ENCODE data around the gene LAMA1.
"Not testable (repeated sequence)": the region's sequence is repeated elsewhere in the genome, so short reads cannot be mapped to it uniquely, and the experiment has no call there.

LAMA1 gene

GRCh38 chr18:7117390-7118355 is at the start of gene LAMA1:
Gene LAMA1, minus strand, starts transcription at chr18:7117797. Its CDS starts 77 bp downstream, at chr18:7117720.
- peak; percentile 1 for DNase-seq (ENCODE audit: low read depth)

DNA sequence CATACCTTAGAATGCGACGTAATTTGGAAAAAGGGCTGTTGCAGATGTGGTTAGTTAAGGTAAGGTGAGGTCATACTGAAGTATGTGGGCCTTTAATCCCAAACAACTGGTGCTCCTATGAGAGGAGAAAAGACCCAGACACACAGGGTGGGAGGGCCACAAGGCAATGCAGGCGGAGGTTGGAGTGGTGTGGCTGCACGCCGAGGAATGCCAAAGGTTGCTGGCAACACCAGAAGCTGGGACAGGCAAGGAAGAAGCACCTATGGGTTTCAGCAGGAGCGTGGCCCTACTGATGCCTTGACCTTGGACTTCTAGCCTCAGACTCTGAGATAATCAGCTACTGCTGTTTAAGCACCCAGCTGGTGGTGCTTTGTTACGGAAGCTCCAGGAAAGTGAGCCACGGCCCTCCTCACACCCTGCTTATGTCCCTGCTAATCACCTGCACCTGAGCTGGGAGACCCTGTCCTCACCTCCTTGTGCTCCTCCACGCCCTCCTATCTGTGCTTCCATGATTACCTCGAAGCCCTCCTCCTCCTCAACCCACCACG is 48.3 kb upstream of the LAMA1 start:
- DNase-seq (ENCODE audit: low read depth), result no peak

GRCh38 chr18:7164323-7165004 is 46.9 kb upstream of the LAMA1 start:
- peak; percentile 8 for DNase-seq (ENCODE audit: low read depth)

DNA sequence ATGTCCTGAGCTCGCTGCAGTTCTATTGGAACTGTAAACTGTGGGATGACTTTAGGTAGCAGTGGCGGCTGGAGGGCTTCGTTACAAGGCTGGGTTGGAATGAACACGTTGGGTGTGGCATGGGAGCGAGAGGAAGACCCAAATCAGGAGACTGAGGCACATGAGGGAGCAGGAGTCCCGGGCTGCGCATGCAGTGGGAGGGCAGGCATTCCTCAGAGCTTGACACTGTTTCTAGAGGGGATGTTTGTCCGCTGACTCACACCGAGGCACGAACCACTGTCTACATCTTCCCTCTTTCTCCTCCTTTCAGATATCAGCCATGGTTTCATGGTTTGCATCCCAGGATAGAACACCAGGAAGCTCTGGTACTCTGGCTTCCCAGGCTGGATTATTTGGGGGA is 40.6 kb upstream of the LAMA1 start:
- DNase-seq (ENCODE audit: low read depth), result peak; percentile 73

DNA sequence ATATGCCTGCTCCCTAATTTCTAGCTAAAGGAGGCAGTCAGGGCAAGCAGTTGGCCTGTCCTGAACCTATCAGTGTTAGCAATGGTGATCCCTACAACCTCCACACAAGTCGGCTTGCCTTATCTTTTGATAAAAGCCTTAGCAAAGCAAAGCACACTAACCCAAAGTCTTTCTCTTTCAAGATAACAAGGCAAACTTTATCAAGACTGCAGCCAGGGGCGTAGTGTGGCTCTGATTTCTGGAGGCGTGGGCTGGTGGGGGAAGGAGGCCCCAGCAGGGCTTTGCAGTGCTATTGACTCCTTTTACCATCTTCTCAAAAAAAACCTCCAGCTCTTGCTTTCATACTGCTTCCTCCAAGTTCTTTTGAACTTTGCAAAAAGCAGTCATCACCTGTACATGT is 40.2 kb upstream of the LAMA1 start:
- no peak for DNase-seq (ENCODE audit: low read depth)

DNA sequence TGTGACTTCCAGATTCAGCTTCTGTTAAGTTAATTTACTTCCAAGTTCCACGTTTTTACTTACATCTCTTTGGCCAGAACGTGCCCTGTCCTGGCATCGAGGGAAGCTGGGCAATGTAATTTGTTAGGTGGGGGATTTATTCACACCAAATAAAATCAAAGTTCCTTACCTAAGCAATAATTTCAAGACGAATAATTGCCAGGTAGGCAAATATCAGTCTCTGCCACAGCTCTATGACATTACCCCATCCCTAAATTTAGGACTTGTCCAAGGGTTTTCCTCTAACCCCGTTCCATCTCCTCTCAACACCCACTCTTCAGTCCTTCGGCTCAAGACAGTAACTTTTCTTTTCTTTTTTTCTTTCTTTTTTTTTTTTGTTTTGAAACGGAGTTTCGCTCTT is 38.3 kb upstream of the LAMA1 start:
- no peak for DNase-seq (ENCODE audit: low read depth)

GRCh38 chr18:7155092-7155491 is 37.5 kb upstream of the LAMA1 start:
- DNase-seq (ENCODE audit: low read depth), result no peak

DNA sequence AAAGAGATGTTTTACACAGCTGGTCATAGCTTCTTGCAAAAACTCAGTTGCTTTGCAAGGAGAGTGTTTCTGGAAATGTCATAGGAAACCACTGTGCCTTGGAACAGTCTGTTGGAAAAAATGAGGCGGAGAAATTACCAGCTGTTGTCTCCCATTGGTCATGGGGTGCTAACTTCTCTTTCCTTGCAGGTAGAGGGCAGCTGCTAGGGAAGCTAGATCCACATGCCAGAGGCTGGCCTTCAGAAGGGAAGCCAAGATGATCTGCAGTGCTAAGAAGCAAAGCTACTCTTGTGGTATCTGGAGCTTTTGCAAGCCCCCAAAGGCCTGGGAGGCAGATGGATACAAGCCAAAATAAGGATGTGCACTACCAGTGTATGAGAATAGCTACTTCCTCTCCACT is 34.8 kb upstream of the LAMA1 start:
- no peak for DNase-seq (ENCODE audit: low read depth)

GRCh38 chr18:7147399-7147798 is 29.8 kb upstream of the LAMA1 start:
- no peak for DNase-seq (ENCODE audit: low read depth)

DNA sequence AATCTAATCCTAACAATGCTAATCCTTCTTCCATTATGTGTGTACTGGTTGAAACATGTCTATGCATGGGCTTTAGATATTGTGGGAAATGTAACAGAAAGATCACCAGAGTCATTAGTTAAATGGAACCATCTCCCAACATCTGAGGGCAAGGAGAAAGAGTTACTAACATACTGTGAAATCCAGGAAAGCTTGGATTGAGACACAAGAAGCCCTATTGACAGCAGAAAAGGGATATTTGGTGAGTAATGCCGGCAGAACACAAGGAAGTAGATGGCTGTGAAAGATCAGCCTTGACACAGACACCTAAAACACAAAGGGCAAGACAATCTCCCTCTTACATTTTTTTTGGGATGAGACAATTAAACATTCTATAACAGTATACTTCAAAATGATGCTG is 28.5 kb upstream of the LAMA1 start:
- DNase-seq (ENCODE audit: low read depth), result no peak

GRCh38 chr18:7144921-7145320 is 27.3 kb upstream of the LAMA1 start:
- not testable (repeated sequence) for DNase-seq (ENCODE audit: low read depth)

- DNase-seq (ENCODE audit: low read depth), result no peak
Observed at GRCh38 chr18:7141287-7141686, 23.7 kb upstream of the LAMA1 start.

DNA sequence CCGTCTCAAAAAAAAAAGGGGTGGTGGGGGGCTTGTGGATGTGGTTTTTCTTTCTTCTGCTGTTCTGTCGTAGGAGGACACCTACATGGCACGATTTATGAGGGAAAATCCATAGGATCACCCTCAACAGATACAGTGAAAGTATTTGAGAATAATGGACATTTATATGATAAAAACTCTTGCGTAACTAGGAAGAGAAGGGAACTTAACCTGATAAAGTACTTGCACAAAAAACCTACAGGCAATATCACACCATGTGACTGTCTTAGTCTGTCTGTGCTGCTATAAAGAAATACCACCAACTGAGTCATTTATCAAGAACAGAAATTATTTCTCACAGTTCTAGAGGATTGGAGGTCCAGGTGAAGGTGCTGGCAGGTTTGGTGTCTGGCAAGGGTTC is 21.8 kb upstream of the LAMA1 start:
- no peak for DNase-seq (ENCODE audit: low read depth)

DNA sequence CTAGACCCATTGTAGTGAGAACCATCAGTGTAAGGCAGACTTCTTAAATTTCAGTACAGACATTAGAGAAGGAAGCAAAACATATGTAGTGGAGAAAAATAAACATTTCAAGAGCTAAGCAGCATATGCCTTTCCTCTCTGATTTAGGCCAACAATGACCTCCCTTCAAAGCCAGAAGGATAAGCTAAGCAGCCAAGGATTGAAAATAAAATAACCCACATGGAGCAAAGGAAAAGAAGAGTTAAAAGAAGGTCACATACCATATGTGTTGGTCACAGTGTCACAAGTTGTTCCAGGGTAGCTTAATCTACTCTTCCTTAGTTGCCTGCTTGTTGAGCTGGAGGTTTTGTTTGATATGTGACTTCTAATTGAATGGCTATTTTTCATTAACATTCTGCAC is 15.6 kb upstream of the LAMA1 start:
- DNase-seq (ENCODE audit: low read depth), result peak; percentile 2

GRCh38 chr18:7132356-7133150 is 15.0 kb upstream of the LAMA1 start:
- DNase-seq (ENCODE audit: low read depth), result no peak

DNA sequence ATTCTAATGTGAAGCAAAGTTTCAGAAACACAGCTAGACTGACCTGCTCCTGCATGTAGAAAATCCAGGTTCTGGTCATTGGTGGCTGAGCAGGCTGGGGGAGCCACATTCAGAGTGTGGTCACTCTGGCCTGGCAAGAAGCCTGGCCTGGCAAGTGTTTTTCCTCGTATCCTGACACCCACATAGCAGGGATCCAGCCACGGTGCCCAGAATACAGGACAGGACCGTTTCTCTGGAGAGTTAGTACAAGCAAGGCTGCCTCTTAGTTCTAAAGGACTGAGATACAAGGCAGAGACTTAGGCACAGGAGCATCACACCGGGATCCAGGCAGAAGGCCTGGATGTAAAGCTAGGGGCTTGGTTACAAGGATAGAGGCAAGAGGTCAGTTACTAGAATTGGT is 4.8 kb upstream of the LAMA1 start:
- DNase-seq (ENCODE audit: low read depth), result no peak

DNA sequence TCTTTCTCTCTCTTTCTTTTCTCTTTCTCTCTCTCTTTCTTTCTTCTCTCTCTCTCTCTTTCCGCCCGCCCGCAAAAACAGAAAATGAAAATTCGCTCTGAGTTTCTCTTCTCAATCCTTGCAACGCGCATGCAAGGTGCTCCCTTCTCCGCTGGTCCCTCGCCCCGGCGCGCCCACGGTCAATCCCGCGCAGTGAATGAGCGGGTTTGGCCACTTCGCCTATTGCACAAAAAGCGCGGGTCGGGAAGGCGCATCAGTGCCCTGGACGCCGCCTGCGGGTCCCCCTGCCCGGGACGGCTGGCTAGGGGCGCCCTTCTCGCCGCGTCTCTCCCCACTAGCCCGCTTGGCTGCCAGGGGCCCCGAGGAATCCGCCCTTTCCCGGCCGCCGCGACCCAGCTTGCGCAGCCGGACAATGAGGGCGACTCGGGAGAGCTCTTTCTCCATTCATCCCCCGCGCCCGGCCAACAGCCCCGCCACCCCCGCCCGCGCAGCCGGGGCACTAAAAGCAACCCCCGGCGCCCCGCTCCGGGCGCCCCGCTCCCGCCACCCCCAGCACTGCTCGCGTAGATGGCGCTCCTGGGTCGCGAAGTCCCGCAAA is 706 bp downstream of the LAMA1 start:
- DNase-seq (ENCODE audit: low read depth), result peak; percentile 2

DNA sequence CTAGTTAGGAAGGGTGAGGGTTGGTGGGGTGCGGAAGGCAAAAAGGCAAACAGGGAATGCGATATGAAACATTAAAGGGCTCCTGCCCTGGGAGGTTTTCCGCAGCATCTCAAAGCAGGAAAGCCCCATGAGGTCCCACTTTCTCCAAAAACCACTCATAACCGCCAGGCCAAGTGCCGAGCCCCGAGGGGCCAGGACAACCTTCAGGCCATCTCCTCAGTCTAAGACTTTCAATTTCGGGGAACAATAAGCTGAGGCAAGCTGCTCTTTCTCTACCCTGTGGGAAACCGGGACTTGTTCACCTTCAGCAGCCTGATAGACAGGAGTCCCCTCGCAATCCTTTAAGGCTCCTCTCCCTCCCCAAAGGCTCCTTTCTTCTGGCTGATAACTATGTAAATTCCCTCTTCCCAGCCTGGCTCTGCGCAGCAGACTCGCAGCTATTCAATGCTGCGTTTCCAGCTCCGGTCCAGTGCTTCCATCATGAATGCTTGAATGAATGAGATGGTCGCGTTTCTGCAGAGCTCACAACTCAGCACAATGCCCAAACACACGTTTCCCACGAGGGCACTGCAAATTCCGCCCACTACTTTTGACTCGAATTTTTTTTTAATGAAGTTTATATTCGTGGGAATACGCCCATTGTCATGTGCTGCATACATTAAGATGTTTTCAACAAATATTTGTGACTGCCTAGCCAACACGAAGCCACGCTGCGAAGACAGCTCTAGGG is 1.4 kb downstream of the LAMA1 start:
- peak; percentile 6 for DNase-seq (ENCODE audit: low read depth)

DNA sequence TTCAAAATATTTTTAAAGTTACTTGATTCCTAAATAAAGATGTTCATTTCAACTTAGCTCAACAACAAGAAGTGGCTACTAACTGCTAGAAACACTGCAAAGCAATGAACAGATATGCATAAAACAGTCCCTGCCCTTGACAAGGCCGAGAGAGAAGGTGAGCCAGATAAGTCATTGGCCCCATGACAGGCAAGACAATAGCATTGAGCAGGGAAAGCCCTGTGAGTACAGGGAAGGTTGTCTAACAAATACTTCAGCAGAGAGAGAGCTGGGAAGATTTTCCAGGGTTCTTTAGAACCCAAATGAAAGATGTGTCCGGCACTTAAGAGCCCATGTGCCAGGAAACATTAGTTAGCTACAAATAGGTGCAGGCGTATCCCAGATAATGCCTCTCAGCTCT is 4.7 kb downstream of the LAMA1 start:
- DNase-seq (ENCODE audit: low read depth), result no peak

DNA sequence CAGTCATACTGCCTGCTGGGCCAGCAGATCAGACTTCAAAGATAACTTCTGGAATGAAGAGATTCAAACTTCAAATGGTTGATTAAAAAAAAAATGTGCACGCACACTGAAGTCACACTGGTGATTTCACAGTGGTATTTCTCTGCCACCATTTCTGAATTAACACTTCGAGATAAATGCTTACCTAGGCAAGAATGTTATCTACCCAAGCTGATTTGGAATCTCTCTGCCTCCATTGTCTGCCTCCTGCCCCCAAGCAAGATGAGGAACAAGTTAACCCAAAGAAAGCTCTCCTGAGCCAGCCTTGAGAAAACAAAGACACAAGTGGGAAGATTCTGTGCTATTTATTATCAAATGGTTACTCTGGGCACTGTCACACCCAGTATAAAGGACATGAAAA is 6.5 kb downstream of the LAMA1 start:
- DNase-seq (ENCODE audit: low read depth), result no peak

DNA sequence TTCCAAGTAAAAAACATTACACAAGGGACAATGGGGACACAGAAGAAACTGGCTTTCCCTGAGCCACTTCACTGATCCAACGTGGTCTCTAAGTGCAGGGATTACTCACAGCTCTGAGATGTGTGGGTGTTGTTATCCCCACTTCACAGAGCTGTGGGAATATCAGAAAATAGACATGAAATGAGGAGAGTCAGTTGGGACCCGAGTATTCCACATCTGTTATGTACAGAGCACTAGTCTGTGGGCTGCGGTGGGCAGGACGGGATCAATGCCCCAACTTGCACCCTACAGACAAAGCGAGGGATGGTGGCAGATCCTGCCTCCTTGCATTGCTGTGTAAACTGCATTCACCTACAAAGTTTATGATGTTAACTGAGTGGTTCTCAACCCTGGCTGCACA is 11.7 kb downstream of the LAMA1 start:
- DNase-seq (ENCODE audit: low read depth), result no peak
